Pancreas (tissue), 10 donors: ENCODE data around the gene RPTOR. TPM values are rescaled to one million over a fixed set of nuclear protein-coding genes. Genes with fewer than 3 reads are reported as not detected.

Experiments used
- ATAC-seq, 4 donors: fragments of 200-7000 bp; cut with Tn5 transposase; one replicate each; pipeline versions ENCODE4 v1.8.0 to v1.9.1; 2020; ENCODE audit warnings: mild to moderate bottlenecking in 4 of 4, moderate library complexity in 4 of 4
- DNase-seq, 6 donors: peaks; one replicate each; pipeline ENCODE4 v3.0.0-alpha.2; 2020
- FAIRE-seq: peaks from 2 replicates; lab custom pipeline; 2012; peaks lifted over from hg19 to GRCh38; lab: Jason Lieb, UNC
- H3K27ac ChIP-seq, 4 donors: fragments of 200-600 bp; sonication (generic); 1 replicate in 3 of 4; 2 replicates in 1 of 4; pipeline versions ENCODE4 v1.5.0 to v1.8.0; 2020
- H3K27me3 ChIP-seq, 4 donors: fragments of 200-600 bp; one replicate each; pipeline ENCODE4 v1.8.0; 2021
- H3K36me3 ChIP-seq, 3 donors: fragments of 200-600 bp; sonication (generic) in 1 of 3; one replicate each; pipeline versions ENCODE4 v1.5.0 to v1.8.0; 2020 to 2021
- H3K4me1 ChIP-seq, 3 donors: fragments of 200-600 bp; one replicate each; pipeline ENCODE4 v1.8.0; 2021
- H3K4me3 ChIP-seq, 4 donors: fragments of 200-600 bp; sonication (generic) in 2 of 4; one replicate each; pipeline versions ENCODE4 v1.5.0 to v1.8.0; 2020 to 2021
- H3K9me3 ChIP-seq, 4 donors: fragments of 200-600 bp; one replicate each; pipeline ENCODE4 v1.8.0; 2021
- CTCF ChIP-seq, 4 donors: fragments of 200-600 bp; sonication (generic) in 3 of 4; IDR thresholded peaks; one replicate each; pipeline versions ENCODE4 v1.5.0 to v1.8.0; 2021; ENCODE audit warnings: antibody characterized with exemption in 4 of 4
- WGBS, 2 donors: extraction: QIAGEN DNeasy Blood & Tissue Kit; methylation state at CpG; one replicate each; pipeline ENCODE4 v1.1.7; 2013; 5-methylcytosine and 5-hydroxymethylcytosine counted together
- intact Hi-C, 3 donors: fragments of 100-400 bp; cut with DNase I; formaldehyde crosslinking; loops; one replicate each; pipeline versions ENCODE4 v1.11.1 to v1.14.2; 2022
- polyA plus RNA-seq, 2 donors: library from polyadenylated mRNA; stranded (reverse); fragments of 200-250 nt; gene quantifications; one replicate each; pipeline ENCODE4 v1.2.3, GENCODE V29; 2013
- total RNA-seq, 6 donors: library from RNA; stranded (reverse); fragmentation: NEBNext Ultra II Directional in 4 of 6; extraction: Animal tissue kit (Norgen Biotek cat#: 25700) in 4 of 6; gene quantifications; one replicate each; pipeline versions ENCODE4 v1.2.1 to v1.2.4, GENCODE V29; 2021 to 2023
- donor health status: healthy with polysubstance abuse.
- donor health status: DM: no; HTN: no; CAD: no; lungs with moderate emphysema.
- donor health status: DM: no; HTN: no; CAD: no.
- donor health status: control.
- donor health status: control.
- donor health status: Bipolar disorder and iron deficiency.
- donor health status: DM: yes; HTN: yes; CAD: no.
- donor health status: DM: no; HTN: no; CAD: no.
- donor health status: DM: no; HTN: no; CAD: no.
- donor health status: DM: yes; HTN: yes; CAD: no.

Gene RPTOR
- total and polyA plus RNA-seq, 8 donors = 5.0 to 18.9 (median 13.2) TPM

GRCh38 chr17:80793421-80793820 lies 248.8 kb downstream of the RPTOR start:
- ATAC-seq = no peak
- Histone ChIP-seq H3K4me1 (no peaks in the 10 kb centered on the region), H3K9me3 (no peaks in the 10 kb centered on the region), H3K27ac (no peak overlapping the region), H3K27me3 (no peaks in the 10 kb centered on the region), H3K4me3 (no peak overlapping the region), H3K36me3 (no peaks in the 10 kb centered on the region)
- 96% methylated on average over 12 of the region's 12 CpGs for WGBS, 2 donors
- intact Hi-C loops = no loop called here
- FAIRE-seq = no peak
- TF ChIP-seq CTCF (IDR thresholded peaks at IDR 0.05) = no peak
- peak in 2 of 6 donors; percentile 32 to 35 for DNase-seq

DNA sequence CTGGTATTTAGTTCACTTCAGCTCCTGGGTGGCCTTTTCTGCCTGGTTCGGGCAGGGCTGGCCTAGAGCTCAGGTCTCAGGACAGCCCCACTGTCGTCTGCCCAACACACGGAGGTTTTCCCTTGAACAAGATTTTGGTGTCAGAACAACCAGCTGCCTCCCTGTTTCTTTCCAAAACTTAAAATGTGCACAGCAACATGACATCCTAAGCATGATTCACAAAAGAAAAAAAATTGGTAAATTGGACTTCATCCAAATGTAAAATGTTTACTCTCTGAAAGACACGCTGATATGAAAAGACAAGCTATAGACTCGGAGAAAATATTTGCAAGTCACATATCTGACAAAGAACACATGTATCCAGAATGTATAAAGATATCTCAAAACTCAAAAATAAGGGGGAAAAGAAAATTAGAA lies 249.2 kb downstream of the RPTOR start:
- Histone ChIP-seq H3K4me3 (no peak overlapping the region), H3K27me3 (no peaks in the 10 kb centered on the region), H3K4me1 (no peaks in the 10 kb centered on the region), H3K9me3 (no peaks in the 10 kb centered on the region), H3K27ac (no peak overlapping the region), H3K36me3 (no peaks in the 10 kb centered on the region)
- ATAC-seq (no peak), FAIRE-seq (no peak), DNase-seq (no peak)
- intact Hi-C loops = no loop called here
- 64% methylated on average over 5 of the region's 5 CpGs for WGBS, 2 donors
- TF ChIP-seq CTCF (IDR thresholded peaks at IDR 0.05) = no peak

GRCh38 chr17:80794281-80795089 lies 249.8 kb downstream of the RPTOR start:
- 93 to 95% methylated on average over 16 of the region's 16 CpGs for WGBS, 2 donors
- no peak for TF ChIP-seq CTCF (IDR thresholded peaks at IDR 0.05)
- Histone ChIP-seq H3K9me3 (no peaks in the 10 kb centered on the region), H3K27ac (no peak overlapping the region), H3K36me3 (no peaks in the 10 kb centered on the region), H3K4me3 (no peak overlapping the region), H3K4me1 (no peaks in the 10 kb centered on the region), H3K27me3 (no peaks in the 10 kb centered on the region)
- DNase-seq (peak in 1 of 6 donors; percentile 28), FAIRE-seq (no peak), ATAC-seq (no peak)
- intact Hi-C loops = no loop called here

DNA sequence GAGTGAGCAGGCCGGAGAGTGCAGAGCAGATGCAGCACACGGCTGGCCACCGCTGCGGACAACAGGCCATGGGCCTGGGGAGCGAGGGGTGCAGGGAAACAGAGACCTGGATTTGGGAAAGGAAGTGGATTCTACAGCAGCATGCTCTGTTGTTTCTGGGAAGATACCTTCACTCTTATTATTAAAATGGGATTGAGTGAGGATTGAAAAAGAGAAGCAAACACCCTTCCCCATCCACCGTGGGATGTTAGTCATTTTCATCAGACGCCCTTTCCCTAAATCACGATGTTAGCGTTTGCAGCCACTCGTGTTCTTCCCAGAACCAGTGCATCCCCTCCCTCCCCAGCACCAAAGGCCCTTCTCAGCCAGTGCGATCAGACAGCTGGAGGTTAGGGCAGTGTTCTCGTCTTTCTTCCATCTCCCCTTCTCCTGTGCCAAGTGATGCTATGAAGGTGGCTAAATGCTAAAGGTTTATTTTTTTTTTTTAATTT lies 250.5 kb downstream of the RPTOR start:
- no peaks in the 10 kb centered on the region for H3K4me1 ChIP-seq
- no peak overlapping the region for H3K27ac ChIP-seq
- FAIRE-seq (no peak), ATAC-seq (no peak), DNase-seq (peak in 1 of 6 donors; percentile 8)
- no peaks in the 10 kb centered on the region for H3K27me3 ChIP-seq
- H3K36me3 ChIP-seq = no peaks in the 10 kb centered on the region
- no peak overlapping the region for H3K4me3 ChIP-seq
- WGBS, 2 donors = 90 to 94% methylated on average over 12 of the region's 12 CpGs
- no peaks in the 10 kb centered on the region for H3K9me3 ChIP-seq
- TF ChIP-seq CTCF (IDR thresholded peaks at IDR 0.05) = no peak
- intact Hi-C loops = no loop called here

DNA sequence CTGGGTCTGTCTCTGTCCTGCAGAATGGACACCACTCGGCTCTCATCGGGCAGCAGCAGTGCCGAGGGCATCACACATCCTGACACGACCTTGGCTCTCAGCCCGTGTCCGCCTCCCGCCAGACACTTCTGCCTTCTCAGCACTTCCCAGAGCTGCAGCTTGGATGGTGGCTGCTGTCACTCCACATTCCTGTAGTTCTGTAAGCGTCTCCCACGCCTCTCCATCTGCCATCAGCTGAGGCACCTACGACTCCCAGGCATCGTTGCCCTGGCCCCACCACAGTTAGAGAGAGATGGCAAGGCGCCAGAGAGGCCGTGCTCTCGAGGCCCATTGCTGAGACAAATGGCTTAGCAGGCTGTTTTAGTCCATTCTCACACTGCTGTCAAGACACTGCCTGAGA lies 251.1 kb downstream of the RPTOR start:
- intact Hi-C loops = no loop called here
- Histone ChIP-seq H3K27me3 (no peaks in the 10 kb centered on the region), H3K36me3 (no peaks in the 10 kb centered on the region), H3K9me3 (no peaks in the 10 kb centered on the region), H3K4me3 (no peak overlapping the region), H3K27ac (no peak overlapping the region), H3K4me1 (no peaks in the 10 kb centered on the region)
- 71 to 73% methylated on average over 14 of the region's 14 CpGs for WGBS, 2 donors
- peak in 2 of 4 donors; percentile 14 to 21 for ATAC-seq
- peak in 3 of 6 donors; percentile 44 to 51 (median 48) for DNase-seq
- no peak for FAIRE-seq
- no peak for TF ChIP-seq CTCF (IDR thresholded peaks at IDR 0.05)
